Measurements from ENCODE around the gene ASIC3. TPM values are rescaled to one million over a fixed set of nuclear protein-coding genes. Genes with fewer than 3 reads are reported as not detected.

ASIC3 gene
- 0.27 TPM for polyA plus RNA-seq (2013, experiment 1 of 2)
- 0.31 TPM for polyA plus RNA-seq (2013, experiment 2 of 2)

DNA sequence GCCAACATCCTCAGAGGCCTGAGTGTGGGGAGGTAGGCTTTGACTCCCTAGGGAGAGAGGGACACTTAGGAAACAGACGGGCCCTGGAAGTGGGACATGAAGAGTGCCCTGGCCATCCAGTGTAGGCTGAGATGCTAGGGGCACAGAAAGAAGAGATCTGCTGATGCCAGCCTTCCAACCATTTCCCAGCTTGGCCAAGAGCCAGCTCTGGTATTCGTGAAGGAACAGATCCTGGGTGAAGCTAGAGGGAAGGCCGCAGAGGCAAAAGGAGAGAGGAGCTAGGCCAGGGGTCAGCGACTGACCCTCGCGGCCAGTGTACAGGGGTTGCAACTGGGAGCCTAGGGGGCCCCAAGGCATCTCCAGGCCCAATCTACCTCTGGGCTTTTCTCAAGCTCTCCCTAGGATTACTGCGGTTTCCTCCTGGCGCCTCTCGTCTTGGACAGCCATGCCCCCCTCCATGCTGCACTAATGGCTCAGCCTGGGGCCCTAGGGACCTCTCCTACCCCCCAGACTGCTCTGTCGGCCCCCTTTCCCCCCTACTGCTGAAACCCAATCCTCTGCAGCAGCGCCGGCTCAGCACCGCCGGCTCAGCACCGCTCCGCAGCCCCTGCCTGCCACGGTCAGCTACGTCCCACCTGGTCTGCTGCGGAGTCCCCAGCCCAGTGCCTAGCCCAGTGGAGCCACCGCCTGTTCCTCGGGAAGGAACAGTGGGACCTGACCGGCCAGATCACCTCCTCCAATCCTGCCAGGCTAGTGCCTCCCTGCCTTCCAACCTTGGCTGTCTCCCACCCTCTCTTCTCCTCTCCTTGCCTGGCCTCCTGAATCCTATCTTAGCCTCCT, at the start of gene ASIC3:
TSS of gene ASIC3 (plus strand) at position 556 of the 840 bp plus-strand sequence. CDS start 355 bp downstream, outside the sequence.
- no peak within 1 kb of the TSS for H3K9ac ChIP-seq (ENCODE audit: low read length)
- no peak within 1 kb of the TSS for H2AK5ac ChIP-seq (ENCODE audit: low read length)
- no peak within 1 kb of the TSS for H3K4ac ChIP-seq (ENCODE audit: low read depth, low read length)
- no peak within 1 kb of the TSS for H2BK15ac ChIP-seq (replicated peaks; ENCODE audit: low read depth)
- H3K23ac ChIP-seq (ENCODE audit: low read length): no peak within 1 kb of the TSS
- H3K79me1 ChIP-seq (ENCODE audit: low read length): no peaks in the 10 kb centered on the region
- H2BK120ac ChIP-seq (ENCODE audit: low read depth, low read length): no peak within 1 kb of the TSS
- no peaks in the 10 kb centered on the region for H3K4me1 ChIP-seq (ENCODE audit: control insufficient read depth, low read depth, low read length)
- no peak within 1 kb of the TSS for H4K8ac ChIP-seq (ENCODE audit: low read depth, low read length)
- no peaks in the 10 kb centered on the region for H3K79me2 ChIP-seq (ENCODE audit: control insufficient read depth, insufficient read depth, low read length)
- peaks cover 1% of the 10 kb centered on the region for H3K27me3 ChIP-seq (ENCODE audit: insufficient read depth, low read length, poor library complexity)
- H4K5ac ChIP-seq (ENCODE audit: low read length): no peak within 1 kb of the TSS
- no peak within 1 kb of the TSS for H3K4me3 ChIP-seq (ENCODE audit: low read length)
- H3K18ac ChIP-seq (ENCODE audit: low read length): no peak within 1 kb of the TSS
- no peak for DNase-seq
- H2BK5ac ChIP-seq (ENCODE audit: low read length): no peak within 1 kb of the TSS
- H3K27ac ChIP-seq (ENCODE audit: low read depth, low read length): no peak within 1 kb of the TSS
- H3K36me3 ChIP-seq (ENCODE audit: control insufficient read depth, insufficient read depth, low read length): no peaks in the 10 kb centered on the region
- no peak within 1 kb of the TSS for H3K4me2 ChIP-seq (ENCODE audit: low read length)
- no CpG with 5 or more reads among the region's 22 CpGs for WGBS (ENCODE audit: extremely low coverage, insufficient coverage, low lambda C conversion rate)
- no peak within 1 kb of the TSS for H3K56ac ChIP-seq (ENCODE audit: low read length)

DNA sequence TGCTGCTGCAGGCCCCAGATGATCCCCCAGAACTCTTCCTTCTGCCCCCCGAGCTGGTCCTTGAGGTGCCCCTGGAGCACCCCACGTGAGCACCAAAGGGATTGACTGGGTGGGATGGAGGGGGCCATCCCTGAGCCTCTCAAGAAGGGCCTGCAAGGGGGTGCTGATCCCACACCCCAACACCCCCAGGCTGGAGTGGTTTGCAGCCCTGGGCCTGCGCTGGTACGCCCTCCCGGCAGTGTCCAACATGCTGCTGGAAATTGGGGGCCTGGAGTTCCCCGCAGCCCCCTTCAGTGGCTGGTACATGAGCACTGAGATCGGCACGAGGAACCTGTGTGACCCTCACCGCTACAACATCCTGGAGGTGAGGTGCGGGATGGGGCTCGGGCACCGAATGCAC, 49.3 kb upstream of the ASIC3 start:
- Histone ChIP-seq H2AK5ac (ENCODE audit: low read length) (no peak overlapping the region), H2BK5ac (ENCODE audit: low read length) (no peak overlapping the region), H3K9ac (ENCODE audit: low read length) (no peak overlapping the region), H3K4me1 (ENCODE audit: control insufficient read depth, low read depth, low read length) (no peaks in the 10 kb centered on the region), H3K4ac (ENCODE audit: low read depth, low read length) (no peak overlapping the region), H4K8ac (ENCODE audit: low read depth, low read length) (no peak overlapping the region), H3K27me3 (ENCODE audit: insufficient read depth, low read length, poor library complexity) (no peaks in the 10 kb centered on the region), H3K23ac (ENCODE audit: low read length) (no peak overlapping the region), H3K79me1 (ENCODE audit: low read length) (no peaks in the 10 kb centered on the region), H3K36me3 (ENCODE audit: control insufficient read depth, insufficient read depth, low read length) (no peaks in the 10 kb centered on the region), H4K5ac (ENCODE audit: low read length) (no peak overlapping the region), H3K4me3 (ENCODE audit: low read length) (no peak overlapping the region), H2BK15ac (replicated peaks; ENCODE audit: low read depth) (no peak overlapping the region), H3K18ac (ENCODE audit: low read length) (no peak overlapping the region), H3K4me2 (ENCODE audit: low read length) (no peak overlapping the region), H3K56ac (ENCODE audit: low read length) (no peak overlapping the region), H2BK120ac (ENCODE audit: low read depth, low read length) (no peak overlapping the region), H3K79me2 (ENCODE audit: control insufficient read depth, insufficient read depth, low read length) (no peaks in the 10 kb centered on the region), H3K27ac (ENCODE audit: low read depth, low read length) (no peak overlapping the region)
- WGBS (ENCODE audit: extremely low coverage, insufficient coverage, low lambda C conversion rate): no CpG with 5 or more reads among the region's 12 CpGs
- DNase-seq: no peak

GRCh38 chr7:150999497-151000230, 48.7 kb upstream of the ASIC3 start:
- DNase-seq: no peak
- Histone ChIP-seq H2BK15ac (replicated peaks; ENCODE audit: low read depth) (no peak overlapping the region), H4K5ac (ENCODE audit: low read length) (no peak overlapping the region), H3K9ac (ENCODE audit: low read length) (no peak overlapping the region), H3K4me1 (ENCODE audit: control insufficient read depth, low read depth, low read length) (no peaks in the 10 kb centered on the region), H3K27ac (ENCODE audit: low read depth, low read length) (no peak overlapping the region), H2AK5ac (ENCODE audit: low read length) (no peak overlapping the region), H4K8ac (ENCODE audit: low read depth, low read length) (no peak overlapping the region), H3K23ac (ENCODE audit: low read length) (no peak overlapping the region), H2BK120ac (ENCODE audit: low read depth, low read length) (no peak overlapping the region), H2BK5ac (ENCODE audit: low read length) (no peak overlapping the region), H3K4me3 (ENCODE audit: low read length) (no peak overlapping the region), H3K27me3 (ENCODE audit: insufficient read depth, low read length, poor library complexity) (no peaks in the 10 kb centered on the region), H3K36me3 (ENCODE audit: control insufficient read depth, insufficient read depth, low read length) (no peaks in the 10 kb centered on the region), H3K18ac (ENCODE audit: low read length) (no peak overlapping the region), H3K4me2 (ENCODE audit: low read length) (no peak overlapping the region), H3K56ac (ENCODE audit: low read length) (no peak overlapping the region), H3K4ac (ENCODE audit: low read depth, low read length) (no peak overlapping the region), H3K79me1 (ENCODE audit: low read length) (no peaks in the 10 kb centered on the region), H3K79me2 (ENCODE audit: control insufficient read depth, insufficient read depth, low read length) (no peaks in the 10 kb centered on the region)
- 100% methylated on average over 4 of the region's 5 CpGs for WGBS (ENCODE audit: extremely low coverage, insufficient coverage, low lambda C conversion rate)

- no CpG with 5 or more reads among the region's 13 CpGs for WGBS (ENCODE audit: extremely low coverage, insufficient coverage, low lambda C conversion rate)
Observed at GRCh38 chr7:151000897-151001495, 47.3 kb upstream of the ASIC3 start.

DNA sequence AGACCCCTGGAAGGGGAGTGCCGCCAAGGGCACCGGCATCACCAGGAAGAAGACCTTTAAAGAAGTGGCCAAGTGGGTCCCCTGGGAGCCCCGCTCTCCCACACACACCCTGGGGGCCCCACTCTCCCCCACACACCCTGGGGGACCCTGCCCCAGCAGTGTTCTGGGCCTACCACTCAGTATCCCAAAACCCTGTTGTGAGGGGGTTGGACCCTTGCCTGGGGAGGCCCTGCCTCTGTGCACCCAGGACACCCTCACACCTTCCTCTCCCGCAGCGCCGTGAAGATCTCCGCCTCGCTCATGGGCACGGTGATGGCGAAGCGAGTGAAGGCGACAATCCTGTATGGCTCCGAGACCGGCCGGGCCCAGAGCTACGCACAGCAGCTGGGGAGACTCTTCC, 46.8 kb upstream of the ASIC3 start:
- no peak overlapping the region for H2AK5ac ChIP-seq (ENCODE audit: low read length)
- no peaks in the 10 kb centered on the region for H3K79me2 ChIP-seq (ENCODE audit: control insufficient read depth, insufficient read depth, low read length)
- no peak overlapping the region for H3K4me3 ChIP-seq (ENCODE audit: low read length)
- H3K79me1 ChIP-seq (ENCODE audit: low read length): no peaks in the 10 kb centered on the region
- no peaks in the 10 kb centered on the region for H3K27me3 ChIP-seq (ENCODE audit: insufficient read depth, low read length, poor library complexity)
- H3K27ac ChIP-seq (ENCODE audit: low read depth, low read length): no peak overlapping the region
- H2BK120ac ChIP-seq (ENCODE audit: low read depth, low read length): no peak overlapping the region
- no peak overlapping the region for H4K8ac ChIP-seq (ENCODE audit: low read depth, low read length)
- no peak overlapping the region for H3K9ac ChIP-seq (ENCODE audit: low read length)
- H2BK5ac ChIP-seq (ENCODE audit: low read length): no peak overlapping the region
- H3K4me2 ChIP-seq (ENCODE audit: low read length): no peak overlapping the region
- H3K56ac ChIP-seq (ENCODE audit: low read length): no peak overlapping the region
- no peaks in the 10 kb centered on the region for H3K36me3 ChIP-seq (ENCODE audit: control insufficient read depth, insufficient read depth, low read length)
- H2BK15ac ChIP-seq (replicated peaks; ENCODE audit: low read depth): no peak overlapping the region
- no peak overlapping the region for H3K4ac ChIP-seq (ENCODE audit: low read depth, low read length)
- no peak overlapping the region for H4K5ac ChIP-seq (ENCODE audit: low read length)
- no peaks in the 10 kb centered on the region for H3K4me1 ChIP-seq (ENCODE audit: control insufficient read depth, low read depth, low read length)
- no CpG with 5 or more reads among the region's 16 CpGs for WGBS (ENCODE audit: extremely low coverage, insufficient coverage, low lambda C conversion rate)
- no peak overlapping the region for H3K18ac ChIP-seq (ENCODE audit: low read length)
- DNase-seq: no peak
- H3K23ac ChIP-seq (ENCODE audit: low read length): no peak overlapping the region

More at GRCh38 chr7:151000897-151001495, 47.3 kb upstream of the ASIC3 start:
- Histone ChIP-seq H4K8ac (ENCODE audit: low read depth, low read length) (no peak overlapping the region), H3K4me2 (ENCODE audit: low read length) (no peak overlapping the region), H4K5ac (ENCODE audit: low read length) (no peak overlapping the region), H3K56ac (ENCODE audit: low read length) (no peak overlapping the region), H3K79me1 (ENCODE audit: low read length) (no peaks in the 10 kb centered on the region), H3K4me1 (ENCODE audit: control insufficient read depth, low read depth, low read length) (no peaks in the 10 kb centered on the region), H2AK5ac (ENCODE audit: low read length) (no peak overlapping the region), H3K36me3 (ENCODE audit: control insufficient read depth, insufficient read depth, low read length) (no peaks in the 10 kb centered on the region), H3K27me3 (ENCODE audit: insufficient read depth, low read length, poor library complexity) (no peaks in the 10 kb centered on the region), H3K79me2 (ENCODE audit: control insufficient read depth, insufficient read depth, low read length) (no peaks in the 10 kb centered on the region), H3K4me3 (ENCODE audit: low read length) (no peak overlapping the region), H2BK15ac (replicated peaks; ENCODE audit: low read depth) (no peak overlapping the region), H3K23ac (ENCODE audit: low read length) (no peak overlapping the region), H3K4ac (ENCODE audit: low read depth, low read length) (no peak overlapping the region), H3K9ac (ENCODE audit: low read length) (no peak overlapping the region), H2BK120ac (ENCODE audit: low read depth, low read length) (no peak overlapping the region), H3K18ac (ENCODE audit: low read length) (no peak overlapping the region), H3K27ac (ENCODE audit: low read depth, low read length) (no peak overlapping the region), H2BK5ac (ENCODE audit: low read length) (no peak overlapping the region)
- DNase-seq: no peak

All from mesendoderm (in vitro differentiated cells).